ENCODE results near the gene SF3B2.
"Not testable (repeated sequence)": the region's sequence is repeated elsewhere in the genome, so short reads cannot be mapped to it uniquely, and the experiment has no call there.

The SF3B2 gene, protein sequence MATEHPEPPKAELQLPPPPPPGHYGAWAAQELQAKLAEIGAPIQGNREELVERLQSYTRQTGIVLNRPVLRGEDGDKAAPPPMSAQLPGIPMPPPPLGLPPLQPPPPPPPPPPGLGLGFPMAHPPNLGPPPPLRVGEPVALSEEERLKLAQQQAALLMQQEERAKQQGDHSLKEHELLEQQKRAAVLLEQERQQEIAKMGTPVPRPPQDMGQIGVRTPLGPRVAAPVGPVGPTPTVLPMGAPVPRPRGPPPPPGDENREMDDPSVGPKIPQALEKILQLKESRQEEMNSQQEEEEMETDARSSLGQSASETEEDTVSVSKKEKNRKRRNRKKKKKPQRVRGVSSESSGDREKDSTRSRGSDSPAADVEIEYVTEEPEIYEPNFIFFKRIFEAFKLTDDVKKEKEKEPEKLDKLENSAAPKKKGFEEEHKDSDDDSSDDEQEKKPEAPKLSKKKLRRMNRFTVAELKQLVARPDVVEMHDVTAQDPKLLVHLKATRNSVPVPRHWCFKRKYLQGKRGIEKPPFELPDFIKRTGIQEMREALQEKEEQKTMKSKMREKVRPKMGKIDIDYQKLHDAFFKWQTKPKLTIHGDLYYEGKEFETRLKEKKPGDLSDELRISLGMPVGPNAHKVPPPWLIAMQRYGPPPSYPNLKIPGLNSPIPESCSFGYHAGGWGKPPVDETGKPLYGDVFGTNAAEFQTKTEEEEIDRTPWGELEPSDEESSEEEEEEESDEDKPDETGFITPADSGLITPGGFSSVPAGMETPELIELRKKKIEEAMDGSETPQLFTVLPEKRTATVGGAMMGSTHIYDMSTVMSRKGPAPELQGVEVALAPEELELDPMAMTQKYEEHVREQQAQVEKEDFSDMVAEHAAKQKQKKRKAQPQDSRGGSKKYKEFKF

DNA sequence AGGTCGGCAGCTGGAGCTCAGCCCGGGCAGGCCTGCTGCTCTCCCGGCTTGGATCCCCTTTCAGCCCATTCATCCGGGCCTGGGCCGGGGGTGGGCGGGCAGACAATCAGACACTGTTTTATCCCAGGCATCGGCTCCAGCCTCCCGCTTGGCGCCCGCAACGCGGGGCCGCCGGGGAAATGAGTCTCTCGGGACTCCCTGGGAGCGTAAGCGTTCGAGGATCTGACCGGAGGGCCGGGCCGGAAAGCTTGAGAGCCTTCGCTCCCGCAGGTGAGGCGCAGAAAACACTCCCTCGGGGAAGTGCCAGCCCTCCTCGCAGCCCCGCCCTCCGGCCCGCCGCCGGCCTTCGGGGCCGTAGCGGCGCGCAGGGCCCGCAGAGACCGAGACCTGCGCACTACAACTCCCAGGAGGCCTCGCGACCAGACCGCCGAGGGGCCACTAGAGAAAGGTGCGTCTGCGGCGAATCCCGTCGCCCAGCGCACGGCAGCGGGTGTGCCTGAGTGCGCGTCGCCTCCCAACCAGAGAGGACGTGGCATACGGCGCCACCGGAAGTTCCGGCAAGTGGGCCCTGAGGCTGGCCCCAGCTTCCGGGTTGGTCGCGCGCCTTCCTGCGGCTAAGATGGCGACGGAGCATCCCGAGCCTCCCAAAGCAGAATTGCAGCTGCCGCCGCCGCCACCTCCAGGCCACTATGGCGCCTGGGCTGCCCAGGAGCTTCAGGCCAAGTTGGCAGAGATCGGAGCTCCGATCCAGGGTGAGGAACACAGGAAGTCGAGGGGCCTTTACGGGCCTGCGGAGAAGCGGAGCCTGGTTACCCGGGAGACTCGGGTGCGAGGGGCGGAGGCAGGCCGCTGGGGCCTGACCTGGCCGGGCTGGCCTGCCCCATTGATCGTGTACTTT, at the start of gene SF3B2:
Gene SF3B2 (plus strand): TSS at position 599 of the 898 bp plus-strand sequence. CDS start 21 bp downstream, at position 620.
- peak; percentile 98 for DNase-seq

DNA sequence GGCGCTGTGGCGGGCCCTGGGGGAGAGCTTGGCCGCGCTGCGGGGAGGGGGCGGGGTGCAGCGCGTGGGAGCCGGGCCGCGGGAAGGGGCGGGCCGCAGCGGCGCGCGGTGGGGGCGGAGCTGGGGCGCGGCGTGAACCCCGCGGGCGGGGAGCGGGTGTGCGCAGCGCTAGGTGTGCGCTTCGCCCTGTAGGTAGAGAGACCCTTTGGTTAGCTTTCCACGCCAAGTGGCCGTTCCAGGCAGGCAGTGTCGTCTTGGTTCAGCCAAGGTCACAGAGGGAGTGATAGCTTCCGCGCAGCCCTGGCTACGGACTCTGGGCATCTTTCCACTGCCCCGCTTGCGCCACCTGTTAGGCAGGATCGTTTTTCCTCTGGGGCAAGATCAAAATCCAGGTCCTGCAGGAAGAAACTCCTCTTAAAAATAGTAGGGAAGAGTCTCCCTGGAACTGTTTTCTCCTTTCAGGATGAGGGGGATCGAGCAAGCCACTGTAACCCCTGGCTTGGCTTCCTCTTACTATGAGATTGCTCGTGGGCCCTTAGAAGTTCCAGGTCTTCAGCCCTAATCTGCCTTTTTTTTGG, 49.4 kb upstream of the SF3B2 start:
- DNase-seq: peak; percentile 73

DNA sequence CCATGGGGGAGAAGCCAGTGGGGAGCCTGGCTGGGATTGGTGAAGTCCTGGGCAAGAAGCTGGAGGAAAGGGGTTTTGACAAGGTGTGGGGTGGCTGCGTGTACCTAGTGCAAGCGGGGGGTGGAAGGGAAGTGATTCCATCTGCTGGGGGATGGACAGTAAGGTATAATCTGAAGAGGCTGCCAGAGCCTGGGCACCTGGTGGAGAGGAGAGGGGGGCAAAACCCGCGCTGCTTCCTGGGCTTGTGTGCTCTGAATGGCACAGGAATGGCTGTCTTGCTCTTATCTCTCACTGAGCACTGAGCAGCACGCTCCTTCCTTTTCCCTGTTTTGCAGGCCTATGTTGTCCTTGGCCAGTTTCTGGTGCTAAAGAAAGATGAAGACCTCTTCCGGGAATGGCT, 48.9 kb upstream of the SF3B2 start:
- DNase-seq: no peak

DNA sequence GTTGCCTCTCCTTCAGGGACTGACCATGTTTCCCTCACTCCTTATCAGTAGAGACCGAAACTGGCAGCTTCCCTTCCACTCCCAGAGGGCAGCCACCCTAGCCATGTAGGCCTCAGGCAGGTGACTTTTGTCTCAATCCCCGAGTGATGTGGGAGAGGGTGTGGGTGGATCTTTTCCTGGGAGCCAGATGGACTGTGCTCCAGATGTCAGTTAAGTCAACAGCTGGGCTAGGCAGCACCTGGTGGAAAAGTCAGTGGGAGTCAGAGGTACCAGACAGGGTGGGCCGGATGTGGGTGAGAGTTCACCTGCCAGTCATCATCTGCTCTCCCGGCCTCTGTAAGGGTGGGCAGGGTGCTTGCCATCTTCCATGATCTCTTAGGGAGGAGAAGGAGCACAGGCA, 48.0 kb upstream of the SF3B2 start:
- no peak for DNase-seq

DNA sequence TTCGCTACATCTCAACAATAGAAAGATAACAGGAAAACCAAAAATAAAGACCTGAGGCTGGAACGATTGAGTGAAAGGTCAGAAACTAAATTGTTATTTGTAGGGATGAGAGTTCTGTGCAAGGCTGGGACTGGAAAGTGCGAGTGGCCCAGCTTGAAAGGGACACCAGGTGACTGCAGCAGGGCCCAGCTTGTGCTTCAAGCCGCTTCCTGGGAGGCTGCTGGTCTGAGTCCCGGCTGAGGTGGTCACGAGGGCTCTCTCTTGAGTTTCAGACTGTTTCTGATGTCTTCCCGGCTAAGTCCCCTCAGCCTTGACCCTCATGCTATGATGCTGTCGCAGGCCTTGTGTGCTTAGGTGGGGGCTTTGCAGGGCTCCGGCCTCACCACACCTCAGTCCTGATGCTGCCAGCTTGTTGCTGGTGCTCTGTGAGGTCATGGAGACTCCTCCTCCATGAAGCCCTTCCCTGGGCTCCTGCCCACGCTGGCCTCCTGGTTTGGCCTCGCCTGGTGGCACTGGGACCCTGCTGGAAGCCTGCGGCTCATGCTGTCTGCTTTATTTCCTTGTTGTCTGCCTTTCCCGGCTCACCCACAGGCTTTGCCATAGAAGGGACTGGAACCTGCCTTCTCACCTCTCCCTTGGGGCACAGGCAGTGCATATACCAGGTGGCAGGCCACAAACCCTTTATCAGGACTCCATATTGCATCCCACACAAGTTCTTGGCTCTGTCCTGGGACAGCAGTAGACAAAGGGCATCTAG, 45.9 kb upstream of the SF3B2 start:
- DNase-seq: no peak

DNA sequence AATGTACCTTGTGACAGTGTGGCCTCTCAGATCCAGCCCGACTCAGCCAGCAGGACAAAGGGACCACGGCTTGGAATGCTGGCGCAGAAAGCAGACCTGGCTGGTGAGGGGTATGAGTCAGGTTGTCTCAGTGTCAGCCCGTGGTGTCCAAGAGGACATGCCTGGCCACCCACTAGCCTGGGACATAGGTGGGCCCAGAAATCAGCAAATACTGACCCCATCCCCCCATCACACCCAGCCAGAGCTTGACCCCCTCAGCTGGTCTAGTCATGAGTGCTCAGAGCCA, 45.3 kb upstream of the SF3B2 start:
- no peak for DNase-seq

DNA sequence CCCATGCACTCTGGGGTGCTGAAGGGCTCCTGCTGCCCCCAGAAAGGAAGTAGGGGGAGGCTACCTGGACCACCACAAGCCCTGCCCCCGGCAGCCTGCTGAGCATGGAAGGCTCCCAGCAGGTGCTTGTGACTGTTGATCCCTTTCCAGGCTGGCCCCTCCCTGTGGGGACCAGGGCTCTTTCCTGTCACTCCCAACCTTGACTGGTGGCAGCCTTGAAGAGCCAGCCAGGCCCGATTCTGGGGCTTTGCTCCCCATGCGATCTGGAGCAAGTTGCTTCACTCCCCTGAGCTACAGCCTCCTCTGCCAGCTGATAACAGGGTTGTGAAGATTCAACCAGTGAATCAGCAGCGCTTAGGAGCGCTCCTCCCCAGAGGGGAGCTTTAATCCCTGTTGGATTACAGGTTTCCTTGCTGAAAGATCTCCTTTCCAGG, 44.9 kb upstream of the SF3B2 start:
- DNase-seq: peak; percentile 11

DNA sequence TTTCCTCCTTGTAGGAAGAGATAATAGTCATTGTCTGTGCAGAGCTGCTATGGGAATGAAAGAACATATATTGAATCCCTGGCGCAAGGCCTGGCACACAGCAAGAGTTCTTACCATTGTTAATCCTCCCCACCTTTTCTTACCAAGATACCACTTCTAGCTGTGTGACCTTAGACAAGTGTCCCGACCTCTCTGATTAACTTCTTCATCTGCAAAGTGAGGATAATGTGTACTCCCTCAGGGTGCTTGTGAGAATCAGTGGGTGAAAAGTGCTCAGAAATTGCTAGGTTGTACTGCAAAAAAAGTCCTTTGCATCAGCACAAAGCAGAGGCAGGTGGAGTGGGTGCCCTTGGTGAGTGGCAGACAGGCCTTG, 44.1 kb upstream of the SF3B2 start:
- DNase-seq: no peak

DNA sequence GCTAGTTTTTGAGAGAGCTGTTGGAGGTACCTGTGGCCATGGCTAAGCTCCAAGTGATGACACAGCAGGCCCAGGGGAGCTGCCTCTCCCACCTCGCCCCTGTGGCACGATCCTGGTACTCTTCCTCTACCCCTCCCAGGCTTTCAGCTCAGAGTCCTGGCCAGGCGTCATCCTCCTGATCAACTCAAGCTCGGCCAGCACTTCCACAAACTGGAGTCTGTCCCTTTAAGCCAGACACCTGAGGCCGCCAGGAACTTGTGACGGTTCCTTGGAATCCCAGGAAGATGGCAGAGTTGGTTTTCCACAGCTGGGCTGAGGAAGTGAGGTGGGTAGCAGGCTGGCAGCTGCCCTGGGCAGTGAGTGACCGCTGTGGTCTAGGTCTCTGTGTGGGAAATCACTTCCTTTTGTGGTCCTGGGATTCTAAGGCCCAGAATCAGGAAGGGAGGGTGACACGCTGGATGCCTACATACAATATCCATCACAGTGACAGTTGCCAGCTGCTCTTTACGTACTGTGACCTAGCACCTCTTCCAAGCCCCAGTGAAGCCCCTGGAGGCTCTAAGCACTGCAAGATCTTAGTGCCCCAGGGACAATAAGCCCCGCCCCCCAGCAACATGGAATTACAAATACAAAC, 43.6 kb upstream of the SF3B2 start:
- DNase-seq: no peak

DNA sequence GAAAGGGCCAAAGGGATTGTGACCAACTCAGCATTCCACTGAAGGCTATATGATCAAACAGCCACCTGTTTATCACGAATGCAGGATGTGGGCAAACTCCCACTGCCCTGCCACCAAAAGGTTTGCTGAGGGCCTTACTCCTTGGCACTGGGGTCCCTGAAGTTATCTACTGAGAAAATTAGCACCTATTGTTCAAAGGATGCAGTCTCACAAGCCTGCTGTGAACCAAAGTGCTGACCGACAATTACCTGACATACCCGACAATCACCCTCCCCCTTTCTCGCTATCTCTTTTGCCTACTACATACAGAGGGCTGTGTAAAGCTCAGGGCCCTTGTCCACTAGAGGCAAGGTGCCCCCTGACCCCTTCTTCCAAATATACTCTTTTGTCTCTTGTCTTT, 42.1 kb upstream of the SF3B2 start:
- not testable (repeated sequence) for DNase-seq

DNA sequence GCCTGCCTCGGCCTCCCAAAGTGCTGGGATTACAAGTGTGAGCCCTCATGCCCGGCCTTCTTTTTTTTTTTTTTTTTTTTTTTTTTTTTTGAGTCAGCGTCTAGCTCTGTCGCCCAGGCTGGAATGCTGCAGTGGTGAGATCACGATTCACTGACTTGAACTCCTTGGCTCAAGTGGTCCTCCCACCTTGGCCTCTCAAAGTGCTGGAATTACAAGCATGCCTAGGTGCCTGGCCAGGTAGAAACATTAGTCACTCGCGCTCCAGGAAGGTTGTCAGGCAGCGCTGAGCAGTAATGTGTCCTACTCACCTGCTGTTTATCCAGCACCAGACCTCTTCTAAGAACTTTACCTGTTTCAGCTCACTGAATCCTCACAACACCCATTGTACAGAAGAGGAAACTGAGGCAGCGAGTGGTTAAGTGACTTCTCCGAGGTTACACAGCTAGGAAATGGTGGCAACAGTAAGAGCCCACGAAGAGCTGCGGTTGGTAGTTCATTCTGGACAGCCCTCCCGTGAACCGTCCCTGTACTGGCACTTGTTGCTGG, 40.9 kb upstream of the SF3B2 start:
- no peak for DNase-seq

DNA sequence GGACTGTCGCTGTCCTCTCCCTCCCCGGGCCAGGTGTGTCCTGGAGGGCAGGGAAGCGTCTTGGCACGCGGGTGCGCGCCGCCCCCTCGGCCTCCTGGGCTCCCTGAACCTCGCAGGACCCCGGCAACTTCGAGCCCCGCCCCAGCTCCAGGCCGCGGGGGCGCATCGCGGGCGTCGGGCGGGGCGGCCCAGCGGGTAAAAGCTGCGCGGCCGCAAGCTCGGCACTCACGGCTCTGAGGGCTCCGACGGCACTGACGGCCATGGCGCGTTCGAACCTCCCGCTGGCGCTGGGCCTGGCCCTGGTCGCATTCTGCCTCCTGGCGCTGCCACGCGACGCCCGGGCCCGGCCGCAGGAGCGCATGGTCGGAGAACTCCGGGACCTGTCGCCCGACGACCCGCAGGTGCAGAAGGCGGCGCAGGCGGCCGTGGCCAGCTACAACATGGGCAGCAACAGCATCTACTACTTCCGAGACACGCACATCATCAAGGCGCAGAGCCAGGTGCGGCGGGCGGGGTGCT, 40.3 kb upstream of the SF3B2 start, which contains the start of gene CST6:
Gene CST6 (plus strand): TSS at position 224 of the 519 bp plus-strand sequence. CDS start 37 bp downstream, at position 261.
- no peak for DNase-seq

DNA sequence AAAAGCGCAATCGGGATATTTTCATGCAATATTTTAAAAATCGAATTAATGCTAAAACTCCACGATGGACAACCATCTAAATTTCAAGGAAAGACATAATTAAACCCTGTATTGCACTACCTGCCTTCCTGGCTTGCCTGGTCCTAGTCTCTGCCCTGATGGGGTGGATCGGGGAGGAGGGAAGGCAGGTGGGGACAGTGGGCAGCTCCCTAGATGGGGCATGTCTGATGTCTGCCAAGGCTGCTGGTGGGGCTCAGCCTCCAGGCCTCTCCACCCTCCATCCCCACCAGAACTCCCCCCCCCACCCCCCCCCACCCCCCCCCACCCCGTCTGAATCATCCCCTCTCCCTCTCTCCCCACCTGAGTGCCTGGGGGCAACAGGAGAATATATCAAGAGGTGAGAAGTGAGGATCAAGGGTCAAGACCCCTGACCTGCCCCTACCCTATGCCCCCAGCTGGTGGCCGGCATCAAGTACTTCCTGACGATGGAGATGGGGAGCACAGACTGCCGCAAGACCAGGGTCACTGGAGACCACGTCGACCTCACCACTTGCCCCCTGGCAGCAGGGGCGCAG, 39.7 kb upstream of the SF3B2 start:
- no peak for DNase-seq

DNA sequence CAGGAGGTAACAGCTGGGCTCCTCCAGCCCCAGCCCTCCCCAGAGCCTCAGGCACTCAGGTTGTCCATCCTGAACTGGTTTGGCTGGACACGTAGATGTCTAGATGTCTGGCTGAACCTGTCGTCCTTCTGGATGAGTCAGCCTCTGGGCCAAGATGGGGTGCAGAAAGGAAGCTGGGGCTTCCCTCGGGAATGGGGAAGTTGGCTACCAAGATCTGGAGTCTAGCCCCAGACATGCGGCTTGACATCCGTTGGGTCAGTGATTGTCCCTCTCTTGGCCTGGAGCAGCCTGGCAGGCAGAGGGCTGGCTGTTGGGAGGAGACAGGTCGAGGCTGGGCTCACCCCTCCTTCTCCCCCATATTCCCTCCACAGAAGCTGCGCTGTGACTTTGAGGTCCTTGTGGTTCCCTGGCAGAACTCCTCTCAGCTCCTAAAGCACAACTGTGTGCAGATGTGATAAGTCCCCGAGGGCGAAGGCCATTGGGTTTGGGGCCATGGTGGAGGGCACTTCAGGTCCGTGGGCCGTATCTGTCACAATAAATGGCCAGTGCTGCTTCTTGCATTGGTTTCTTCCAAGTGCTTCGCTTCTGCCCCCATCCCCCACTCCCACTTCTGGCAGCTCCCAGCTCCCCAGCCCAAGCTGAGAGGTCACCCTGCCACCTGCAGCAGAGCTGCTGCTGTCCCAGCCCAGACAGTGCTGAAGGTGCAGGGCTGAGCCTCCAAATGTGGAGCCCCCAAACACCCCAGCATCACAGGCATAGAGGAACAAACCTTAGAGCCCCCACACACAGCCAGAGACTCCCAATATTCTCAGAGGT, 39.0 kb upstream of the SF3B2 start:
- peak; percentile 48 for DNase-seq

DNA sequence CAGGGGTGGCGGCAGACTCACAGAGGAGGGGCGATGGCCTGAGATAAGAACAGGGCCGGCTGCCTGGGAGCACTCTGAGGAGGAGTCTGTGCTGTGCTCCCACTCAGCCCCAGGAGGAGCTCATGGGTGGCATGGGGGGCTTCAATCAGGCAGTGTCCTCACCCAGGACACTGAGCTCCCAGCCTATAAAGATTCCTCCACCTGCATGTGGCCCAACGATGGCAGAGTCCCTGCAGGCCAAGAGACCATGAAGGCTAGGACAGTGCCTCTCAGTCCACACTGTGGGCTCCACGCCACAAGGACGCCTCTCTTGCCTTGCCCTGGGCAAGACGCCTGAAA, 38.4 kb upstream of the SF3B2 start:
- DNase-seq: no peak

DNA sequence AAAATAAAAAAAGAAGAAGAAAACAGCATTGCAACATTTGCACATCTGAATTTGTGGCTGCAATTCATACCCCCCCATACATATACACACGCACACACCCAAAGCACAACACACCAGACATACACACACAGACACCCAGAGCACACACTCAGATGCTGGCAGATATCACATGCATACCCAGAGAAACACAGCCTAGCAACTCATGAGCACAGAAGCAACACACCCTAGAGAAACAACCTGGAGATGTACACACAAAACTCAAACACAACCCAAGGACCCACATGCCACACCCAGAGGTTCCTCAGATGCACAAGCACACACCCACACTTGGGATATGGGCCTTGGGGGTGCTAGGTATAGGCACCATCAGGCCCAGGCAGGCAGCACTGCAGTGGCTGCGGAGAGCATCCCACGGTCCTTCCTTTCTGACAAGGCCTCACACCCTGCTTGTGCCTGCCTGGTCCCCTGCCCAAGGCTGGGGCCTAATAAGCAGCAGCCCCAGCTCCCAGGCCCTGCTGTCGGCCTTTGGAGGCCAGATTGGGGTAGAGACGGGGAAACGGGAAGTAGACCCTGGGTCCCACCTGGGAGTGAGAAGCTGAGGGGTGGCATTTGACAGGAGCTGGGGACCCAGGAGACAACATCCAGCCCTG, 37.2 kb upstream of the SF3B2 start:
- no peak for DNase-seq

DNA sequence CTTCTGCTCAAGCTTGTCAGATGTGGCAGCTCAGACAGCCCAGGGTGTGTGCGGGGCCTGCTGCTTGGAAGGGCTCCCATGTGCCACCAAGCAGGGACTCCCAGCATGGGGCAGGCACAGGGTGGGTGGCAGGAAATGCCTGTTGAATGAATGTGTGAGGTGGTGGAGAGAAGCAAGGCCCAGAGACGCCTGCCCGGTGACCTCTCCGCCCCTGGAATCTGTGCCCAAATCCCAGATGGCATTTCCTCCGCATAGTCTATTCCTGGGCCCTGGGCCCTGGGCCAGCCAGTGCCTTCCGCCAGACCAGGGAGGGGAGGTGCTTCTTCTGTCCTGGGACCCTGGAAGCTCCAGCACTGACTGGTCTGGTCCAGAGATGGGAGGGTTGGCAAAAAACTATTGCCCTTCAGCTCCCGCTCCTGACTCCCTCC, 36.7 kb upstream of the SF3B2 start:
- no peak for DNase-seq

DNA sequence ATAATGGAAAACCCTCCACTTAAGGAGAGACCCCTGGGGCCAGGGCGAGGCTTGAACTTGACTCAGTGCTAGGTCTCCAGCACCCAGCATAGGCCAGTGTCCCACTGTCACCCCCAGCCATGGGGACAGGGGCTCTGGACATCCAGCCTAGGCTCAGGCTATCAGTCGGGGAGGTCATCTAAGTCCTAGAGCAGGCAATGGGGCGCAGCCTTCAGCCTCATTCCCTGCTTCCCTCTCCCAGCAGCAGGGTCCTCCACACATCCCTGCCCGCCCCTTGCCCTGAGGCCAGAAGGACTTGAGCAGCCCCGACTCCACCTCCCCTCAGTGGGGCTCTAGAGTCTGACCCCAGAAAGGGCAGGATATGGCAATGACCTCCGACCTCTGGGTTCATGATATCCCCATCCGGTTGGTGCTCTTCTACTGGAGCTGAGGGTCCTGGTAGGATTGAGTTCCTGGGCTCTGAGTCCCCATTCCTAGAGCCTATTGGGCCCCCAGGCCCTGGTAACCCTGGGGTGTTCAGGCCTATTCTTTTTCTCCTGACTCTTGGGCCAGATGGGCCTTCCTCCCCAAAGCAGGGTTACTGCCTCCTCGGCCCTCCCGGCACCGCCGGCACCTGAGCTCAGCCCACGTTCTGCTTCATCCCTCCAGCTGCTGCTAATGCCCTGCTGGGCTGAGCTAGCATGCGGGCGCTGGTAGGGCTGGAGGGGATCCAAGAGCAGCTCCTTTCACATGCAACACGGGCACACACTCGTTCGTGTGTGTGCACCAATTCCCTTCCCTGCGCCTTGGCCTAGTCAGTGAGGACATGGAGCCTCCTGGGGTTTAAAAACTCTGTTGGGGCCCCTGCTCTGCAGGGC, 36.0 kb upstream of the SF3B2 start:
- no peak for DNase-seq
